Epithelial cell of esophagus (primary cell): ENCODE measurements around the gene SLC35F2.
"Not testable (repeated sequence)": the region's sequence is repeated elsewhere in the genome, so short reads cannot be mapped to it uniquely, and the experiment has no call there.

Experiments used
- DNase-seq: peaks from one replicate; pipeline ENCODE4 v3.0.0; 2010; ENCODE audit warnings: low read depth
- H3K4me3 ChIP-seq: 2 replicates; pipeline ENCODE4 v1.5.1; 2011; ENCODE audit warnings: mild to moderate bottlenecking, low read length, control low read depth
- TF ChIP-seq, protein P1 (sequence below): IDR thresholded peaks from 2 replicates; pipeline ENCODE4 v1.5.1; 2011; ENCODE audit warnings: low read depth, mild to moderate bottlenecking, low read length, control low read depth, inconsistent platforms; ENCODE audit not compliant: insufficient read depth; ENCODE audit errors: missing control alignments

Gene SLC35F2

DNA sequence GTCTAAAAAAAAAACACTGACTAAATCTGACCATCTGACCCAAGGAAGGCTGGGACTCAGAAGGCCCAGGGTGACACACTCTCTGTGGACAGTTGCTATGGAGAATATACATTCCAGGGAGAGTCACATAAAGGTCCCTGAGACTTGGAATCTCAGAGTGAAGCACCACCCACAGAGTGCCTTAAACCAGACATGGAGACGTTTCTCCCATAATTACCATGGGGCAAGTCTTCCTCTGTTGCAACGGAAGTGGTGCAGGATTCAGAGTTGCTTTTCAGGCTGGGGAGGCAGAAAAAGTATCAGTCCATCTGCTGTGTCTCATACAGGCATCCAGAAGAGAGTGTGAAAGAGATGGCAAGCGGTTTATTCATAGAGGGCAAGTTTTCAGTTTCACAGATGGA is 88.0 kb downstream of the SLC35F2 start:
- TF ChIP-seq, protein P1, sequence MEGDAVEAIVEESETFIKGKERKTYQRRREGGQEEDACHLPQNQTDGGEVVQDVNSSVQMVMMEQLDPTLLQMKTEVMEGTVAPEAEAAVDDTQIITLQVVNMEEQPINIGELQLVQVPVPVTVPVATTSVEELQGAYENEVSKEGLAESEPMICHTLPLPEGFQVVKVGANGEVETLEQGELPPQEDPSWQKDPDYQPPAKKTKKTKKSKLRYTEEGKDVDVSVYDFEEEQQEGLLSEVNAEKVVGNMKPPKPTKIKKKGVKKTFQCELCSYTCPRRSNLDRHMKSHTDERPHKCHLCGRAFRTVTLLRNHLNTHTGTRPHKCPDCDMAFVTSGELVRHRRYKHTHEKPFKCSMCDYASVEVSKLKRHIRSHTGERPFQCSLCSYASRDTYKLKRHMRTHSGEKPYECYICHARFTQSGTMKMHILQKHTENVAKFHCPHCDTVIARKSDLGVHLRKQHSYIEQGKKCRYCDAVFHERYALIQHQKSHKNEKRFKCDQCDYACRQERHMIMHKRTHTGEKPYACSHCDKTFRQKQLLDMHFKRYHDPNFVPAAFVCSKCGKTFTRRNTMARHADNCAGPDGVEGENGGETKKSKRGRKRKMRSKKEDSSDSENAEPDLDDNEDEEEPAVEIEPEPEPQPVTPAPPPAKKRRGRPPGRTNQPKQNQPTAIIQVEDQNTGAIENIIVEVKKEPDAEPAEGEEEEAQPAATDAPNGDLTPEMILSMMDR = no peak

DNA sequence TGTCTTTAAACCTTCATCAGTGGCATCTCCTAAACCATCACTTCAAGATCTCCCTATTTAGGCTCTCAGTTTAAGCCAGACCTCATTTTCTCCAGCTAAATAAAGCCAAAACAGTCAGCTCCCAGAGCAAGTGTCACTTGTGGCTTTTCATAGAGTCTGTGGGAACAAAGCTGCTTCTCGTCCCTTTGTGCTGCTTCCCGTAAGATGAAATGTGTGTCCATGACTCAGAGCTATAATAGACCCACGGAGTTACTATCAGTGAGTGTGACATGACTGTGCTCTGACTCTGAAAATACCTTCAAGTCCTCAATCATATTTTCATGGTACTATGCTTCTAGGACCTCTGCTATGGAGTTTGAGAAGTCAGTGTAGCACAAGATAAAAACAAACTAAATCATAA is 89.4 kb downstream of the SLC35F2 start:
- H3K4me3 ChIP-seq = no peak overlapping the region
- TF ChIP-seq, protein P1 = no peak
- peak; percentile 59 for DNase-seq

More for the DNA sequence above, 88.0 kb downstream of the SLC35F2 start:
- no peak overlapping the region for H3K4me3 ChIP-seq
- no peak for DNase-seq

DNA sequence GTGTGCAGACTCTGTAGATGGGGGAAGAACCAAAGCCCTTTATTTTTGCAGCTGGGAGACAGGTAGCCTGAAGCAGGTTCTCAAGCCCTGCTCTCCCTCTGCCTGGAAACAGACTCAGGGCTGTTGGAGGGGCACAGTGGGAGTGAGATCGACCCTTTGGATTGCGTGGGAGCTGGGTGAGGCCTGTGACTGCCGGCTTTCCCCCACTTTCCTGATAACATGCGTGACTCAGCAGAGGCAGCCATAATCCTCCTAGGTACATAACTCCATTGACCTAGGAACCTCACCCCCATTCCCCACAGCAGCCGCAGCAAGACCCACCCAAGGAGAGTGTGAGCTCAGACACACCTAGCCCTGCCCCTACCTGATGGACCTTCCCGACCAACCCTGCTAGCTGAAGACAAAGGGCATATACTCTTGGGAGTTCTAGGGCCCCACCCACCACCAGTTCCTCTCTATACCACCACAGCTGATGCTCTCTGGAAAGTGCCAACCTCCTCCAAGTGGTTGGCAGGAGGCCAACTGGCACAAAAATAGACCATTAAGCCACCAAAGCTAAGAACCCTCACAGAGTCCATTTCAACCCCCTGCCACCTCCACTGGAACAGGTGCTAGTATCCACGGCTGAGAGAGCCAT is 99.8 kb downstream of the SLC35F2 start:
- not testable (repeated sequence) for H3K4me3 ChIP-seq, DNase-seq

DNA sequence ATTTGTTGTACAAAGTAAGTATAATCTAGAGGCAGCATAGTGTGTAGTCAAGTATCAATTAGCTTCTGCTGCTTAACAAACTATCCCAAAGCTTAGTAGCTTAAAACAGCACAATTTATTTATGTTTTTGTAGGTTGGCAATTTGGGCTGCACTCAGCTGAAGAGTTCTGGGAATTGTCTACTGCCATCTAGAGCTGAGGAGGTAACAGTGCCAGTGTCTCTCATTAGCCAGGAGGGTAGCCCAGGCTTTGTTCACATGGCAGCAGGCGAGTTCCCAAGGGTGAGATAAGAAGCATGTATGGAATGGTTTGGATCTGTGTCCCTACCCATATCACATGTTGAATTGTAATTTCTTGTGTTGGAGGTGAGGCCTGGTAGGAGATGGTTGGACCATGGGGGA is 100.9 kb downstream of the SLC35F2 start:
- no peak for DNase-seq
- TF ChIP-seq, protein P1 = peak; percentile 18
- H3K4me3 ChIP-seq = no peak overlapping the region

DNA sequence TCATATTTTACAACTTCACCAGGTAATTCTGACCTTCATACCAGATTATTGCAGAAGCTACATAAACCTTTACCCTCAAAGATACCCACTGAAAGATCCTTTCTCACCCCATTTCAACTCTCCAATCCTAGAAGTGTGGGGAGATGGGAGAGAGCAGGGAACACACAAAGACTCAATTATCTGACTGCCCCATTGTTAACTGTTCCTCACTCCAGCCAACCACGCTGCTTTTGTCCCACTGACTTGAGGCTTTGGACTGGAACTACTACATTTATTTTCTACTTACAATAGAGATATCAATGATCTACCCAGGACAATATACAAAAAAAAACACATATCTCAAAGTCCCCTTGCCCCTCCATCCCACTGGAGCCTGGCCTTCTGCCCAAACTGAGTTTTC is 102.0 kb downstream of the SLC35F2 start:
- no peak for DNase-seq
- TF ChIP-seq, protein P1 = no peak
- H3K4me3 ChIP-seq = no peak overlapping the region

DNA sequence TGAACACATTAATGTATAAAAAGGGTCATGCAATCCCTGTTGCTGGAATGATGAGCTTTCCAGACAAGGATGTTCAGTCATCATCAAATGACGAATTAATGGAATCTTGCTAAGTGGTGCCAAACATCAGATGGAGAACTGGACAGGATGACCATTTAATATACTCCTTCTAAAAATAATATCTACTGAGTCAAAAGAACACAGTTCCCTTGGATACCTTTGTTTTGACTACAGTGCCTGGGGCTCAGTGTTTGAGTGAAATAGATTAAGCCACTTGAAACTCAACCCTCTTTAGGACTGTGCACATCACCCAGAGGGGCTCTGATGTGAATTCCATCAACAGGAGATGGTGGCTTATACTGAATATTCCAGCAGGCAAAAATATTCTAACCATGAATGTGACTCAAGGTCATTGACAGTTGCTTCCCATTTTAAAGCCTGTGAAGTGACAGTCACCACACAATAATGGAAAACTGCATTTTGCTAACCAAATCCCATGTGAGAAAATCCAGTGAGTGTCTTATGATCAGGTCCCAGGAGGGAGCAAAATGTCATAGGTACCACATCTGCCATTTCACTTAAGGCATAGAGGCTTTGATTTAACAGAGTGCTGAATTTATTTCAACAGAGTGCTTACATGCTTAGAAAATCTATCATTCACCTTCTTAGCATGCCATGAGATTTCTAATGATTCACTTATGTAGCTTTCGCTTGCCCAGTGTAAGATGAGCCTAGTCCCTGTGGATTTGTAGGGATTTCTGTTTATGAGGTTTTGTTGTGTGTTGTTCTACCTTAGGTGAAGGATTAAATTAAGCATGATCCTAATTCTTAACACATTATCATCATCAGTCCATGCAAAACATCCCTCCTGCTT is 105.4 kb downstream of the SLC35F2 start:
- H3K4me3 ChIP-seq = no peak overlapping the region
- TF ChIP-seq, protein P1 = no peak
- DNase-seq = no peak

DNA sequence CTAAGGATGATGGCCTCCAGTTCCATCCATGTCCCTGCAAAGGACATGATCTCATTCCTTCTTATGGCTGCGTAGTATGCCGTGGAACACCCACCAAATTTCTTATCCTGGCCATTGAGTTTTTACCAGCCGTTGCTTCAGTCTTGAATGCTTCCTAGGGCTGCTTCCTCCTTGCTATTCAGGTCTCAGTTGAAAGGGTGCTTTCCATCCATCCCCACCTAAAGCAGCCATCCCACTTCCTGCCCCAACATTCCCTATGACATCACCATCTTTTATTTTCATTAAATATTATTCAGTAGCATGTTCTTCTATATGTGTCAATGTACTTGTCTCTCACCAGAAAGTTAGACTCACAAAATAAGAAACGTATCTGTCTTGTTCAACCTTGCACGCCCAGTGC is 106.1 kb downstream of the SLC35F2 start:
- TF ChIP-seq, protein P1 = no peak
- no peak overlapping the region for H3K4me3 ChIP-seq
- DNase-seq = no peak
